NCI-H82 treated with DMSO at 0.1 percent for 48 hours (cell line): Measurements from ENCODE around the gene ZKSCAN1.
"Not testable (repeated sequence)": the region's sequence is repeated elsewhere in the genome, so short reads cannot be mapped to it uniquely, and the experiment has no call there.

Experiments
- DNase-seq: peaks from one replicate; lab custom pipeline; 2025; ENCODE audit not compliant: unreplicated experiment; lab: John Stamatoyannopoulos, UW

The ZKSCAN1 gene

DNA sequence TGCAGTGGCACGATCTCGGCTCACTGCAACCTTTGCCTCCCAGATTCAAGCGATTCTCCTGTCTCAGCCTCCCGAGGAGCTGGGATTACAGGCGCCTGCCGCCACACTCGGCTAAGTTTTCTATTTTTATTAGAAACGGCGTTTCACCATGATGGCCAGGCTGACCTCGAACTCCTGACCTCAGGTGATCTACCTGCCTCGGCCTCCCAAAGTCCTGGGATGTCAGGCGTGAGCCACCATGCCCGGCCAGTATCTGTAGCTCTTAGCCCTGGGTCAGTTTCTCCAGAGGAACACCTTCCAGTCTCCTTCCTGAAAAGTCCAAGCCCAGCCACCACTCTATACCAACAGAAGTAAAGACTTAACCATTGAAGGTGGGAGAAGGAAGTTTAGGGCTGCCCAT lies 15.2 kb upstream of the ZKSCAN1 start:
- DNase-seq, result no peak

DNA sequence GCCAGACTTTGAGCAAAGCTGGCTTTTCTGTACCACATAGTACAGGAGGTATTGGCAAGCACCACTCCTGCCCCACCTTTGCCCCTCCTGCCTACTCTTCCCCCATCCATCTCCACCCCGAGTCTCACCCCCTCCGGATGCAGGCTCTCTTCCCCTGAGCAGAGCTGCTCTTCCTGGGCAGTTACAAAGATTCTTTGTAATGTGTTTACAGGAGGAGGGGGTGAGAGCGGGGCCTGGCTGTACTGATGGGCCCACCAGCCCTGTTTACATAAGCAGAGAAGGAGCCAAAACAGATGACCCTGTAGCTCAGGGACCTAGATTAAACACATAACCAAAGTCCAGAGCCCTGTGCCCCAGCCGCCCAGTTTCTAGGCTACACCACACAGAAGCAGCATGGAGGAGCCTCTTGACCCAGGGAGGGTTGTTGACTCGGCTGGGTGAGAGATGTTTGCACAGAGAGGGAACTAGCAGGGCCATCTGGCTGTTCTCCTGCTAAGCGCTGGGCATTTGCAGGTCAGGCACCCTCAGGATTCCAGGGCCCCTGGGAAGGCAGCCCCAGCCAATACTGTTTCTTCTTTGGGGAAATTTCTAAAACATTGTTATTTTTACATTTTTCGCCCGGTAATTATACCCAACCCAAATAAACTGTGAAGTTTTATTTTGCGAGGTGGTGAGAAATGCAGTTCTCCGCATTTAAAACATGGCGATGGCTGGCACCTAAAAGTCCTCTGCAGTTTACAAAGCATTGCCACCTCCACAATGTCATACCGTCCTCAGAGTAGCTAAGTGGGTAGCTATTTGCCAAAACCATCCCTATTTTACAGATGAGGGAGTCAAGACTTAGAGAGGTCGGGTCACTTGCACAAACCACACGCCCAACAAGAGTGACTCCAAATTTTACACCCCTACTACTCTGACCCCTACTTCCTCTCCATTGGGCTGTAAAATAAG lies 11.4 kb upstream of the ZKSCAN1 start:
- no peak for DNase-seq

DNA sequence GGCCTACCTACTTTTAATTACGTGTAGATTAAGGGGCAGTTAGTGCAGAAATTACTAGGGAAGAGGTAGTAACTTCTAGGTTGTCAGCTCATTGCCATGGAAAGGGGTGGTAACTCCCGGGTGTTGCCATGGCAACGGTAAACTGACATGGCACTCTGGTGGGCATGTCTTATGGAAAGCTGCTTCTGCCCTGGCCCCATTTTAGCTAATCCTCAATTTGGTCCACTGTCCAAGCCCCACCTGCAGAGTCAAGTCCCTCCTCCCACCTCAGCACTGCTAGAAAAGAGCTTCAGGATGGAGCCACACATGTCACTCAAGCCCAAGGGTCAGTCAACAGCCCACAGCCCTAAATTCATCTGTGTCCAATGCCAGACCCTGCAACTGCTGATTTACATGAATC lies 7.5 kb upstream of the ZKSCAN1 start:
- no peak for DNase-seq

DNA sequence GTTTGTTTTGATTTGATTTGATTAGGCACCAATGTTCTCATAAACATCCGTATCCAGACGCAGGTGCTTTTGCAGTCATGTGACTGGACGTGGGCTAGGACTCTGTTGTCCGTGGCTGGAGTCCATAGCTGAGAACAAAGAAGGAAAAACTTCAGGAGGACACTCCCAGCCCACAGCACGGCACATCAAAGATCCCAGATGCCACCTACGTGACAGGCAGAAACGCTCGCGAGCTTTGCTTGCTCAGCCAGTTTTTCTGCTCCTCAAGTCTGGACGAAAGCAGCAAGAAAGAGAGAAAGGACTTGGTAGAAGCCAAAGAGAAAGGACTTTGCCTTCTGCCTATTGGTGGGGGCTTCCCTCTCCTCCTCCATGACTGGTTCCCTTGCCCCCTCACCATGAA lies 6.9 kb upstream of the ZKSCAN1 start:
- DNase-seq, result no peak

DNA sequence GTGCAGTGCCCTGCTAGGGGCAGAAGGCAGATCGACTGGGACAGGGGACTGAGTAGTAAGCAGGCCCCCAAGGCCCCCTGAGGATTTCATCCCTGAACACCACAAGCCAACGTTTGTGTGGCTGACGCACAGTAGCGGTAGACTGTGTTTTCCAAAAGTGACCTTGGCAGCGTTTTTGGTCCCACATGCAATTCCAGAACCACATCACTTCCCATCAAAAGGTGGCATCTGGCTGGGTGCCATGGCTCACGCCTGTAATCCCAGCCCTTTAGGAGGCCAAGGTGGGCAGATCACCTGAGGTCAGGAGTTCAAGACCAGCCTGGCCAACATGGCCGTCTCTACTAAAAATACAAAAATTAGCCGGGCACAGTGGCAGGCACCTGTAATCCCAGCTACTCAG lies 5.4 kb upstream of the ZKSCAN1 start:
- DNase-seq, result not testable (repeated sequence)

DNA sequence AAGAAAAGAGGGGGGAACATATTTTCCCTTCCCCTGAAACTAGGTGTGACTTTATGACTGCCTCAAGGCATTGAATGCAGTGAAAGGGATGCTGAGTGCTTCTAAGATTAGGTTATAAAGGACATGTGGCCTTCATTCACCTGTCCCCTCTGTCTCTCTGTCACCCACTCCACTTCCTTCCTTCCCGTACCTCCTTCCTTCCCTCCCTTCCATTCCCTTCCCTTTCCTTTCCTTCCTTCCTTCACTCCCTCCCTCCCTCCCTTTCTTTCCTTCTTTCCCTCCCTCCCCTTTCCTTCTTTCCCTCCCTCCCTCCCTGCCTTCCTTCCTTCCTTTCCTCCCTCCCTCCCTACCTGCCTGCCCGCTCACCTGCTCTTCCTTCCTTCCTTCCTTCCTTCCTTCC lies 4.5 kb upstream of the ZKSCAN1 start:
- no peak for DNase-seq

DNA sequence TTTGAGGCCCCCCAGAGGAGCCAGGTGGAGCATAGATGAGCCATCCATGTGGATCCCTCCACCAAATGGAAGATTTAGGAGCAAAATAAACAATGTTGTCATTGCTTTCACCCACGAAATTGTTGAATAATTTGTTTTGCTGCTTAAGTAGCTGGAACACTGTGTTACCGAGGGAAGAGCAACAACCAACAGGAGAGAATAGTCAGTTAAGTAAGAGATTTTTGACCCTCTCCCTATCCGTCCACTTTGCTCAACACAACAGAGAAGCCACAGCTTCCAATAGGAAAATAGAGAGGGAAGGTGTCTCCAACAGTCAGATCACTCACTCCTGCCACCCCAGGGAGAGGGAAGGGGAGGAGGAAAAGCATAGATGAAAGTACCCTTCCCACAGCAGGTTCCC lies 3.9 kb upstream of the ZKSCAN1 start:
- DNase-seq, result no peak

DNA sequence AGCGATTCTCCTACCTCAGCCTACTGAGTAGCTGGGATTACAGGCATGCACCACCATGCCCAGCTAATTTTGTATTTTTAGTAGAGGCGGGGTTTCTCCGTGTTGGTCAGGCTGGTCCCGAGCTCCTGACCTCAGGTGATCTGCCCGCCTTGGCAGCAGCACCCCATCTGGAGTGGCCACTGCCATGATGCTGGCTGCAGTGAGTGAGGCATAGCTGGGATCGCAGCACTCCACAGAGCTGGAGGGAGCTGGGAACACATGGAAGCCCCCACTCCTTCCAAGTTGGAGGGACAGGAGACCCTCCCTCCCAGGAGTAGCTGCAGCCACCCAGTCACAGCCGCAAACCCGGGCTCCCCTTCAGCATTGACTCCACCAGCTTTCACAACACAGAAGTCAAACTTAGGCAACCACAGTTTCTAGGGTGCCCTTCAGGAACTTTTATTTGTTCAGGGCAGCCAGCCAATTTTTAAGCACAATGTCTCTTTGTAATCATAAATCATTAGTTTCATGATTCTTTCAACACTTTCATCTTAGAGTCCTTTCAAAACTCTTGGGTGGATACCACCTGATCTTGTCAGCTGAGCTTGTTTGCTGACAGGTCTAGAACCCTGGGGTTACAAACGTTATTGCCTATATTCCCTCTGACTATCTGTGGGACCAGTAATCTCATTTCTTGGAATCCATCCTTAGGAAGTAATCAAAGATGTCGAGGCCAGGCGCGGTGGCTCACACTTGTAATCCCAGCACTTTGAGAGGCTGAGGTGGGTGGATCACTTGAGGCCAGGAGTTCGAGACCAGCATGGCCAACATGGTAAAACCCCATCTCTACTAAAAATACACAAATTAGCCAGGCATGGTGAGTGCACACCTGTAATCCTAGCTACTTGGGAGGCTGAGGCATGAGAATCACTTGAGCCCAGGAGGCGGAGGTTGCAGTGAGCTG lies 2.7 kb upstream of the ZKSCAN1 start:
- not testable (repeated sequence) for DNase-seq

DNA sequence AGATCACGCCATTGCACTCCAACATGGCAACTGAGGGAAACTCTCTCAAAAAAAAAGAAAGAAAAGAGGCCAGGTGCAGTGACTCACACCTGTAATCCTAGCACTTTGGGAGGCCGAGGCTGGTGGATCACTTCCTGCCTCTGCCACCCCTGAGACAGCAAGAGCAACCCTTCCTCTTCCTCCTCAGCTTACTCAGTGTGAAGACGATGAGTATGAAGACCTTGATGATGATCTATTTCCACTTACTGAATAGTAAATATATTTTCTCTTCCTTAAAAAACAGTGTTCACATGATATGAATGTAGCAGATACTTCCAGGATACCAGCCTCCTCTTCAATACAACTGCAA lies 2.1 kb upstream of the ZKSCAN1 start:
- no peak for DNase-seq

DNA sequence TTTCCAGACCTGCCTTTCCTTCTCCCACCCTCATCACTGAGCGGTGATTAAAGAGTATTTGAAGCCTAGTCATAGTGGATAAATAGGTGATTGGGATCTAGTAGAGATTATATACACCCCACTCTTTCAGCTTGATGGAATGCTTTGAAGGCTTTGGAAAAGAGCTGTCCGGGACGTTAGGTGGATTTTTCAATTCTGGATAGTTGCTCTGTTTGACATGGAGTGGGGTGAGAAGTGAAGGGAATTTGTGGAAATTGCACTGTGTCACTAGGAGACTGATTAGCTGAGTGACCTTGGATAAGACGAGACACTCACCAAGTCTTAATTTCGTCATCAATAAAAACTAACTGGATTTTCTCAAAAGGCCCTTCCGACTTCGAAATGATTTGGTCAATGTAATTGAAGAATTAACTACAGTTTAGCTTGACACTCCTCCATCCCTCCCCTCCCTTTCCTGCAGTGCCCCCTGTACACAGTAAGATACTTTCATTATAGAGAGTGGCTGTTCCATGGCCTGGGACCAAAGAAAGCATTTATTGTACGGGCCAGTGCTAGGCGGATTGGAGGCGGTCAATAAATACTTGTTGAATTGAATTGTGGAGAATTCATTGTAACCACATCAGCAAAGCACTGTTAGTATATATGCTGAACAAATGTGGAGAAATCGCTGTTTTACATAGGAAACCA lies 962 bp downstream of the ZKSCAN1 start:
- no peak for DNase-seq

DNA sequence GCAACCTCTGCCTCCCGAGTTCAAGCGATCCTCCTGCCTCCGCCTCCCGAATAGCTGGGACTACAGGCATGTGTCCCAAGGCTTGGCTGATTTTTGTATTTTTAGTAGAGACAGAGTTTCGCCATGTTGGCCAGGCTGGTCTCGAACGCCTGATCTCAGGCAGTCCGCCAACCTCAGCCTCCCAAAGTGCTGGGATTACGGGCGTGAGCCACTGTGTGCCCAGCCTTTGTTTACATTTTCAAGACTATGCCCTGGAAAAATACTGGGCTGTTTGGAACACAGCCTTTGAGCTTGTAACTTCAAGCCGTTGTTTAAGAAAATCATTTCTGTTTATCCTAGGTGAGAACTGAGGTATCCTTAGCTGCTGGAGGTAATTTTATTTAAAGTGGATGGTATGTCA lies 1.9 kb downstream of the ZKSCAN1 start:
- DNase-seq, result no peak

DNA sequence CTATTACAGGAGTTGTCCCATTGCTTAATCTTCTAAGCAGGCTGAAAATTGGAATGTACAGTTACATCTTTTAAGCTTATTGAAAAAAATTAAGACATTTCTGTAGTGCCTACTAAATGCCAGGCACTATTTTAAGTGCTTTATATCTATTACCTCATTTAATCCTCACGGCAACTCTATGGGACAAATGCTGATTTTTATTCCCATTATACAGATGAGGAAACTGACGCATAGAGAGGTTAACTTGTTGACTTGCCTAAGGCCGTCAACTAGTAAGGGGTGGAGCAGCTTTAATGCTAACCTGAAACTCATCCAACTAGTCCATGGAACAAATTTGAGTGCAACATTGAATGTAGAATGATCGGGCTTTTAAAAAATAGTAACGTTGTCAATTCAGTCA lies 2.5 kb downstream of the ZKSCAN1 start:
- DNase-seq, result no peak

DNA sequence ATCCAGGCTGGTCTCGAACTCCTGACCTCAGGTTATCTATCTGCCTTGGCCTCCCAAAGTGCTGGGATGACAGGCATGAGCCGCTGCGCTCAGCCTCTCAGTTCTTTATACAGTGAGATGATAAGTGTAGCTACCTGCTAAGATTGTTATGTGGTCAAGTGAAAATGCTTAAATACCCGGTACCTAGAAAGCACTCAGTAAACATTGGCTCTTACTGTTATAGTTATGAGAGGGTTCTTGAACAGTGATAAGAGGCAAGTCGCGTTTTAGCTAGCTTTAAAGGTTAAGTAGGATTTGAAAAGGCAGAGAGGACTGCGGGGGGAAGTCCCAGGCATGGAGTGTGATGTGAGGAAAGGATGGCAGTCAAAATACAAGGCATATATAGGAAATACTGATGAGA lies 4.5 kb downstream of the ZKSCAN1 start:
- no peak for DNase-seq

DNA sequence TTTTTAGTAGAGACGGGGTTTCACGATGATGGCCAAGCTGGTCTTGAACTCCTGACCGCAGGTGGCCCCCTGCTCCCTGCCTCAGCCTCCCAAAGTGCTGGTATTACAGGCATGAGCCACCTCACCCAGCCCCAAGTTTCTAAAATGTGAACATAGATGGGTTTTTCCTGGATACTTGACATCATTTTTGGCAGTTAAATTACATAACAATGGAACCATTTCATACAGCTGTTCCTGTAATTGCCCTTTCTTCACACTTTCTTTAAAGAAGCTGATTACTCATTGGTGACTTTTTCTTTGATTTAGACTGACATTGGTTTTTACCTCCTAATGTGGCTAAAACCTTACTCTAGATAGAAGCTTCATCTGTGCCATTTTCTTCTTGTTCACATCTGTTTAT lies 5.9 kb downstream of the ZKSCAN1 start:
- DNase-seq, result no peak

DNA sequence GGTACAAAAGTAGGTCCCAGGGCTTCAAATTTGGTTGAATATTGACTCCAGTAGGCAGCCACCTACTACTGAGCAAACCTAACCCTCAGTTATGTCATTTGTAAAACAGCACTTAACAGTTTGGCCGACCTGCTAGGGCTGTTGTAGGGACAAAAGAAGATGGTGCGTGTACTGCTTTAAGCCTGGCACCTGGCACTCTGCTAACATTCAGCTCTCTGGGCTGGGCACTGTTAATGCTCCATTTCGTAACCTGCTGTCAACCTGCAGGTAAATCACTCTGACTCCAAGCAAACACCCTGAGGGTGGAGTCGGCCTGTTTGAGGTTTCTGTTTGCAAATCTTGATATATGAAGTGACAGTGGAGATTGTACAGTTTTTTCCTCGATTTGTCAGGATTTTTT lies 7.2 kb downstream of the ZKSCAN1 start:
- DNase-seq, result no peak

DNA sequence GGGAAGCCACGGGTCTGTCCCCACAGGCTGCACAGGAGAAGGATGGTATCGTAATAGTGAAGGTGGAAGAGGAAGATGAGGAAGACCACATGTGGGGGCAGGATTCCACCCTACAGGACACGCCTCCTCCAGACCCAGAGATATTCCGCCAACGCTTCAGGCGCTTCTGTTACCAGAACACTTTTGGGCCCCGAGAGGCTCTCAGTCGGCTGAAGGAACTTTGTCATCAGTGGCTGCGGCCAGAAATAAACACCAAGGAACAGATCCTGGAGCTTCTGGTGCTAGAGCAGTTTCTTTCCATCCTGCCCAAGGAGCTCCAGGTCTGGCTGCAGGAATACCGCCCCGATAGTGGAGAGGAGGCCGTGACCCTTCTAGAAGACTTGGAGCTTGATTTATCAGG lies 8.1 kb downstream of the ZKSCAN1 start:
- no peak for DNase-seq

DNA sequence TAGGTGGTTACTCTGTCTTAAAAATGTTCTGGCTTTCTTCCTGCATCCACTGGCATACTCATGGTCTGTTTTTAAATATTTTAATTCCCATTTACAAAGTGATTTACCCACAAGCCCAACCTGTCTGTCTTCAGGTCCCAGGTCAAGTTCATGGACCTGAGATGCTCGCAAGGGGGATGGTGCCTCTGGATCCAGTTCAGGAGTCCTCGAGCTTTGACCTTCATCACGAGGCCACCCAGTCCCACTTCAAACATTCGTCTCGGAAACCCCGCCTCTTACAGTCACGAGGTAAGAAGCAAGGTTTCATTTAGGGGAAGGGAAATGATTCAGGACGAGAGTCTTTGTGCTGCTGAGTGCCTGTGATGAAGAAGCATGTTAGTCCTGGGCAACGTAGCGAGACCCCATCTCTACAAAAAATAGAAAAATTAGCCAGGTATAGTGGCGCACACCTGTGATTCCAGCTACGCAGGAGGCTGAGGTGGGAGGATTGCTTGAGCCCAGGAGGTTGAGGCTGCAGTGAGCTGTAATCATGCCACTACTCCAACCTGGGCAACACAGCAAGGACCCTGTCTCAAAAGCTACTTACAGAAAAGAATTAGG lies 8.7 kb downstream of the ZKSCAN1 start:
- no peak for DNase-seq

DNA sequence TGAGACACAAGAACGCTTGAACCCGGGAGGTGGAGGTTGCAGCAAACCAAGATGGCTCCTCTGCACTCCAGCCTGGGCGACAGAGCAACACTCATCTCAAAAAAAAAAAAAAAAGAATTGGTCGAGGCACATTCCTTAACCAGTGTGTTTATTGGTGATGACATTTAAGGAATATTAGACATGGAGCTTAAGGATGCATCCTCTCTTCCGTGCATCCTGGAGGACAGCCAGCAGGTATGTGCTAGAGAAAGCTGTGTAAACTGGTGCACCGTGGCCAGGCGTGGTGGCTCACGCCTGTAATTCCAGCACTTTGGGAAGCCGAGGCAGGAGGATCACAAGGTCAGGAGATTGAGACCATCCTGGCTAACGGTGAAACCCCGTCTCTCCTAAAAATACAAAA lies 11.8 kb downstream of the ZKSCAN1 start:
- DNase-seq, result no peak

DNA sequence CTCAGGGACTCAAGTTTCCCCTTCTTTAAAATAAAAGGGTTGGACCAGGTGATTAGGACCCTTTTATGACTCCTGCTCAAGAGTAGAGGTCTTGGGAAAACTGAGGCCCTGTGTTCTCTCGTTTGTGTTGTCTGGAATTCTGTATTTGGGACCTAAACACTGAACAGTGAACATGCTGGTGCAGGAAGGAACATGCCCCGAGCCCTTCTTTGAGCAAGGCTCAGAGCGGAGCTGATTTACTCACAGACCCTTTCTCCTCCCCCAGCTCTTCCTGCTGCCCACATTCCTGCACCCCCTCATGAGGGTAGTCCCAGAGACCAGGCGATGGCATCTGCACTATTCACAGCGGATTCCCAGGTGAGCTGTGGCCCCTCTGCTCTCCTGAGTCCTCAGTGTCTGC lies 14.2 kb downstream of the ZKSCAN1 start:
- DNase-seq, result no peak

DNA sequence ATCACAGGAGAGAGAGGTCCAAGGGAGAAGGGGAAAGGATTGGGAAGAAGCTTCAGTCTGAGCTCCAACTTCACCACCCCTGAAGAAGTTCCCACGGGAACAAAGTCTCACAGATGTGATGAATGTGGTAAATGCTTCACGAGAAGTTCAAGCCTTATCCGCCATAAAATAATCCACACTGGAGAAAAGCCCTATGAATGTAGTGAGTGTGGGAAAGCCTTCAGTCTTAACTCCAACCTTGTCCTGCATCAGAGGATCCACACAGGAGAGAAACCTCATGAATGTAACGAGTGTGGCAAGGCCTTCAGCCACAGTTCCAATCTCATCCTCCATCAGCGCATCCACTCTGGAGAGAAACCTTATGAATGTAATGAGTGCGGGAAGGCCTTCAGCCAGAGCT lies 18.1 kb downstream of the ZKSCAN1 start:
- DNase-seq, result no peak

DNA sequence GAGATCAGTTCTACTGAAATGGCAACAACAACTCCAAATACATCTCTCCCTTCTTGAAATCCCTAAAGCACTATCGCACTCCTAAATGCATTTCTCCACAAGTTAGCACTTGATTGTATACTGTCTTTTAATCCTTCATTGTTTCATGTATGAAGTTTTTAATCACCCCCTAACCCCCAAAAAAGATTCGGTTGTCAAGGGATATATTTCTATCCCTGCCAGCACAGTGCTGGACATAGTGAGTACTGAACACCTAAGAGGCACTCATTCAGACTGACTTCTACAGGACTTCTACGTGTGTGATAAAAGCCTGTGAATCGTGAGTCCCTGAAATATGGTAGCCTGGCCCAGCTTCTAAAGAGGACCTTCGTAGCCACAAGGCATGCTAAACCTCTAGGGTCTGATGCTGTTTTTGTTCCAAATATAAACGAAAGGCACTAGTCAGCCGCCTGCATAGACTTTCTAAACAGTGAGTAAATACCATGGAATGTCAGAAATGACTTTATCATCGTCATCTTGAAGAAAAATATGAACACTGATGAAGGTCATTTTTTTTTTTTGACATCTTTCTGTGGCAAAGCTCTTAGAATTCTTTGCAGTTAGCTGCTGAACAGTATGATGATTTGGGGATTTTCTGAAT lies 19.6 kb downstream of the ZKSCAN1 start:
- DNase-seq, result no peak
